Mucosa of descending colon (tissue), 3 donors: Measurements from ENCODE around the gene PKN2. TPM values are rescaled to one million over a fixed set of nuclear protein-coding genes. Genes with fewer than 3 reads are reported as not detected.

Experiments used
- ATAC-seq: fragments of 200-7000 bp; cut with Tn5 transposase; one replicate; pipeline ENCODE4 v1.9.1; 2020; ENCODE audit warnings: mild to moderate bottlenecking, moderate library complexity
- DNase-seq, 3 donors: peaks; one replicate each; pipeline ENCODE4 v3.0.0-alpha.2; 2020
- H3K36me3 ChIP-seq: fragments of 200-600 bp; one replicate; pipeline ENCODE4 v1.8.0; 2021; ENCODE audit warnings: low read depth, mild to moderate bottlenecking
- H3K4me1 ChIP-seq: fragments of 200-600 bp; one replicate; pipeline ENCODE4 v1.8.0; 2021; ENCODE audit warnings: low read depth, mild to moderate bottlenecking
- H3K4me3 ChIP-seq: fragments of 200-600 bp; one replicate; pipeline ENCODE4 v1.8.0; 2021; ENCODE audit warnings: mild to moderate bottlenecking
- H3K9me3 ChIP-seq: fragments of 200-600 bp; one replicate; pipeline ENCODE4 v1.8.0; 2021; ENCODE audit warnings: mild to moderate bottlenecking
- CTCF ChIP-seq: fragments of 200-600 bp; IDR thresholded peaks from one replicate; pipeline ENCODE4 v1.8.0; 2022; ENCODE audit warnings: antibody characterized with exemption, mild to moderate bottlenecking
- intact Hi-C, 2 donors: fragments of 100-400 bp; cut with DNase I in 1 of 2; cut with micrococcal nuclease in 1 of 2; formaldehyde crosslinking; loops; one replicate each; pipeline versions ENCODE4 v1.11.0 to v1.11.1; 2022; cut with DNase I, micrococcal nuclease
- total RNA-seq, 3 donors: library from RNA; stranded (reverse); fragmentation: NEBNext Ultra II Directional in 2 of 3; extraction: Animal tissue kit (Norgen Biotek cat#: 25700) in 2 of 3; gene quantifications; one replicate each; pipeline versions ENCODE4 v1.2.1 to v1.2.4, GENCODE V29; 2021 to 2023
- donor health status: DM: no; HTN: no; CAD: no; lungs with moderate emphysema.
- donor health status: DM: no; HTN: no; CAD: no.
- donor health status: DM: no; HTN: yes; CAD: no.

The PKN2 gene
- total RNA-seq, 3 donors from 2014 or later, result 54.6 to 81.9 (median 58.0) TPM

- Histone ChIP-seq H3K9me3 (no peaks in the 10 kb centered on the region), H3K4me3 (no peak overlapping the region), H3K4me1 (peaks cover under 1% of the 10 kb centered on the region), H3K36me3 (no peaks in the 10 kb centered on the region)
- no peak for ATAC-seq
- TF ChIP-seq CTCF, result no peak
- DNase-seq, result no peak
- intact Hi-C loops, result no loop called here
Observed at GRCh38 chr1:88779880-88780279, 95.8 kb downstream of the PKN2 start.

GRCh38 chr1:88780485-88780884 is 96.4 kb downstream of the PKN2 start:
- no peak for ATAC-seq
- Histone ChIP-seq H3K4me3 (no peak overlapping the region), H3K36me3 (no peaks in the 10 kb centered on the region), H3K4me1 (no peaks in the 10 kb centered on the region), H3K9me3 (no peaks in the 10 kb centered on the region)
- TF ChIP-seq CTCF, result no peak
- DNase-seq, result no peak
- intact Hi-C loops, result no loop called here

GRCh38 chr1:88783145-88783544 is 99.1 kb downstream of the PKN2 start:
- H3K9me3 ChIP-seq, result no peaks in the 10 kb centered on the region
- no peaks in the 10 kb centered on the region for H3K4me1 ChIP-seq
- H3K4me3 ChIP-seq, result no peak overlapping the region
- H3K36me3 ChIP-seq, result no peaks in the 10 kb centered on the region
- TF ChIP-seq CTCF, result no peak
- intact Hi-C loops, result no loop called here
- no peak for ATAC-seq
- DNase-seq, result no peak

GRCh38 chr1:88784551-88784950 is 100.5 kb downstream of the PKN2 start:
- intact Hi-C loops, result no loop called here
- H3K36me3 ChIP-seq, result no peaks in the 10 kb centered on the region
- DNase-seq, result no peak
- H3K9me3 ChIP-seq, result no peaks in the 10 kb centered on the region
- no peak for ATAC-seq
- no peaks in the 10 kb centered on the region for H3K4me1 ChIP-seq
- no peak overlapping the region for H3K4me3 ChIP-seq
- no peak for TF ChIP-seq CTCF

GRCh38 chr1:88787023-88787903 is 103.2 kb downstream of the PKN2 start:
- no peak for TF ChIP-seq CTCF
- Histone ChIP-seq H3K4me1 (no peaks in the 10 kb centered on the region), H3K36me3 (no peaks in the 10 kb centered on the region), H3K4me3 (no peak overlapping the region), H3K9me3 (no peaks in the 10 kb centered on the region)
- no peak for DNase-seq
- no peak for ATAC-seq
- intact Hi-C loops, result no loop called here
